Activated naive CD8-positive, alpha-beta T cell treated with anti-CD3 and anti-CD28 coated beads for 36 hours (primary cell): ENCODE results near the gene FRS3. TPM values are rescaled to one million over a fixed set of nuclear protein-coding genes. Genes with fewer than 3 reads are reported as not detected.
"Not testable (repeated sequence)": the region's sequence is repeated elsewhere in the genome, so short reads cannot be mapped to it uniquely, and the experiment has no call there.

Experiments used
- DNase-seq: peaks from one replicate; pipeline ENCODE4 v3.0.0; 2021
- H3K27ac Mint-ChIP-seq: one replicate; pipeline ENCODE4 v1.8.0; 2022; ENCODE audit warnings: mild to moderate bottlenecking, moderate library complexity, mixed read lengths
- H3K27me3 Mint-ChIP-seq: one replicate; pipeline ENCODE4 v1.8.0; 2022; ENCODE audit warnings: mild to moderate bottlenecking, mixed read lengths
- H3K36me3 Mint-ChIP-seq: one replicate; pipeline ENCODE4 v1.8.0; 2021; ENCODE audit warnings: mild to moderate bottlenecking, mixed read lengths
- H3K4me1 Mint-ChIP-seq: one replicate; pipeline ENCODE4 v1.8.0; 2021; ENCODE audit warnings: mixed read lengths
- H3K4me3 Mint-ChIP-seq: one replicate; pipeline ENCODE4 v1.8.0; 2022; ENCODE audit warnings: mild to moderate bottlenecking, moderate library complexity, mixed read lengths
- H3K9me3 Mint-ChIP-seq: one replicate; pipeline ENCODE4 v1.8.0; 2022; ENCODE audit warnings: mixed read lengths
- total RNA-seq, 2 experiments: library from RNA; stranded (reverse); gene quantifications; one replicate each; pipeline ENCODE4 v1.2.3, GENCODE V29; 2021

Gene FRS3, protein sequence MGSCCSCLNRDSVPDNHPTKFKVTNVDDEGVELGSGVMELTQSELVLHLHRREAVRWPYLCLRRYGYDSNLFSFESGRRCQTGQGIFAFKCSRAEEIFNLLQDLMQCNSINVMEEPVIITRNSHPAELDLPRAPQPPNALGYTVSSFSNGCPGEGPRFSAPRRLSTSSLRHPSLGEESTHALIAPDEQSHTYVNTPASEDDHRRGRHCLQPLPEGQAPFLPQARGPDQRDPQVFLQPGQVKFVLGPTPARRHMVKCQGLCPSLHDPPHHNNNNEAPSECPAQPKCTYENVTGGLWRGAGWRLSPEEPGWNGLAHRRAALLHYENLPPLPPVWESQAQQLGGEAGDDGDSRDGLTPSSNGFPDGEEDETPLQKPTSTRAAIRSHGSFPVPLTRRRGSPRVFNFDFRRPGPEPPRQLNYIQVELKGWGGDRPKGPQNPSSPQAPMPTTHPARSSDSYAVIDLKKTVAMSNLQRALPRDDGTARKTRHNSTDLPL
- total RNA-seq, result 1 to 10 TPM; 3.1 to 5.2 TPM

DNA sequence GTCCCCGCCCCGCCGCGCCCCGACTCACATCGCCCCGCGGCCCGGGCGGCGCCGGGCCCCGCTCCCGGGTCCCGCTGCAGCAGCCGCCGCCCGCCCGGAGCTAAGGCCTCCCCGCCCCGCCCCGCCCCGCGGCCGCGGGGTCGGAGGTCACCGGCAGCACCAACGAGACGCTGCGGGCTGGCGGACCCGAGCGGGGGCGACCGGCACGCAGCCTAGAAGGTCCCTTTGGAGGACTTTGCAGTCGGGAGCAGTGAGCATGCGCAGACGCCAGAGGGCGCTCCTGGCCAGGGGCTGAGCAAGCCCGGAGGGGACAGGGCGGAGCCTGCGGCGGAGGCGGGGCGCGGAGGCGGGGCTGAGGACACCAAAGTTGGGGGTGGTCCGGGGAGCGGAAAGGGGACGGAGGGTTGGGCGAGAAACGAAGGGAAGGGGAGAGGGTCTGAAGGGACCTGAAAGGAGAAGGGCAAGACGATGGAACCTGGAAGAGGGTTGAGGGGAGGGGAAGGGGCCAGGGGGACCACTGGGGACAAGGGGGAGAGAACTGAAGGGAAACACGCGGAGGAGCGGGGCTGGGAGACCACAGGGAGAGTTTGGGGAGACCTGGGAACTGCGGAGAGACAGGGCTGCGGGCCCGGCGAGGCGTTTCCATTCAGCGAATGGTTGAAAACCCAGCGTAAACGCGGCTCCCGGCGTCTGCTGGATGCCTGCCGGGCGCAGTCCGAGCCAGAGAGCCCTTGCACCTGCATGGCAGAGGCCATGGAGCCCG lies at the start of gene FRS3:
Gene FRS3, minus strand, starts transcription at position 113 of the 763 bp plus-strand sequence. CDS start 2,913 bp downstream, outside the sequence.
- Mint-ChIP-seq H3K9me3 (no peaks in the 10 kb centered on the region), H3K27ac (peak within 1 kb of the TSS; percentile 70), H3K4me1 (peaks cover 18% of the 10 kb centered on the region), H3K27me3 (peaks cover 10% of the 10 kb centered on the region), H3K4me3 (peak within 1 kb of the TSS; percentile 90), H3K36me3 (no peaks in the 10 kb centered on the region)
- DNase-seq, result peak; percentile 99

DNA sequence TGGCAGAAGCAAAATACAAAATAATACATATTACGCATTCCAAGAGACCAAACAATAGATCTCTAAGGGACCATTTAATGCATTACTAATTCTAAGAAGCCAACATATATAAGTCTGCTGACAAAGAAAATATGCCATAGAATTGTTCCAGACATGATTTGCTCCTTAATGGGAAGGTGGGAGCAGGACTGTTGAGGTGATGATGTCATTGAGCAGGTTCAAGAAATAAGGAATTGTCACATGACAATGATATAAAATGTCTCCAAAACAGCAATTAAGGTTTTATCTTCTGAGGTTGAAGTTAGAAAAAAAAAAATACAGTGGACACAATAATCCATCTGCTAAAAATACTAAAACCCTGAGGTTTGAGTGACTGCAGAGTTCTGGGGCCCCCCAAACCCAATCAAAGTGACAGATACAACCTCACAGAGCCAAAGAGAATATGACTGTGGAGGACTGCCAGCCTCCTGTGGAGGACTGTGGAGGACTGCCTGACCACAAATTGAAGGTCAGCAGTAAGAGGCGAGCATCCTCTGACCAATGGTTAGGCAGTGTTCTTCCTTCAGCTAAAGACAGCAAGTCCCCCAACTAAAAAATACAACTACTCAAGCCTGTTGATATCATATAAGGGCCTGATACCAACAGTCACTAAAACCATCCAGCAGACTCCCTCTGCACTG lies 46.8 kb upstream of the FRS3 start:
- Mint-ChIP-seq H3K9me3 (no peaks in the 10 kb centered on the region), H3K36me3 (no peaks in the 10 kb centered on the region), H3K27me3 (no peaks in the 10 kb centered on the region), H3K4me3 (no peak overlapping the region), H3K27ac (no peak overlapping the region), H3K4me1 (no peaks in the 10 kb centered on the region)
- no peak for DNase-seq

DNA sequence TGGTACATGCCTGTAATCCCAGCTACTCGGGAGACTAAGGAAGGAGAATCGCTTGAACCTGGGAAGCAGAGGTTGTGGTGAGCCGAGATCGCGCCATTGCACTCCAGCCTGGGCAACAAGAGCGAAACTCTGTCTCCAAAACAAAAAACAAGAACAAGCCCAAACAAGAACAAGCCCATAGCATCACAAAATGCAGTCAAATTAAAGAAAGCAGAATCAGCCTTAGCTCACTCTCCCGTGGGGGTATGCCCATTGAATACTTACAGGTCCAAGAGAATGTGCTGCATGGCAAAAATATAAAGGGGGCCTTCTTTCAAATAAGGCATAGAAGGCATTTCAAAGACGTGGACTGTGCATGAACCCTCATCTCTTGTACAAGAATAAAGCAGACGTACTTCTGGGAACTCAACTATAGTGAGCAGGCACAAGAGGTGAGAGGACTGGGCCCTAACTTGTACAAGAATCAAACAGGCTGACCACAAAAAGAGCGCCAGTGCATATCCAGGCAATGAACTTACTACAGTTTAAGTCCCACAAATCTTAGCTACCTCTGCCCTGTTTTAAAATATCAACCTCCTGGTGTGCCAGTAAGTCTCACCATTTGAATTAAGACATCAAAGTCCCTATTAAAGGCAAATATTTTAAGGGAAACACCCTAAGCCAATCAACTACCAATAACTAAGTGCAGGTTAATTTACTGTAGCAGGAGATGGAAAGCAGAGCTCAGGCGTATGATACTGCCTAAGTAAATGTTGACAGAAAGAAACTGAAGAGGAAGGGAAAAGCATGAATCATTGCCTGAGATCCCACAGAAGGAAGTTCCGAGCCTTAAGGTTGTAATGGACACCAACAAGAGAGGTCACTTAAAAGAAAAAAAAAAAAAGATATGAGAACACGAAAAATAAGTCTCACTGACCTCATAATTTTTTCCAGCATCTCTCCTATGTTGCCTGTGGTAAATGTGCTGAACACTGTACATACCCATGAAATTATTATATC lies 45.2 kb upstream of the FRS3 start:
- Mint-ChIP-seq H3K27ac (no peak overlapping the region), H3K4me1 (no peaks in the 10 kb centered on the region), H3K36me3 (no peaks in the 10 kb centered on the region), H3K9me3 (no peaks in the 10 kb centered on the region), H3K27me3 (no peaks in the 10 kb centered on the region), H3K4me3 (no peak overlapping the region)
- DNase-seq, result no peak

DNA sequence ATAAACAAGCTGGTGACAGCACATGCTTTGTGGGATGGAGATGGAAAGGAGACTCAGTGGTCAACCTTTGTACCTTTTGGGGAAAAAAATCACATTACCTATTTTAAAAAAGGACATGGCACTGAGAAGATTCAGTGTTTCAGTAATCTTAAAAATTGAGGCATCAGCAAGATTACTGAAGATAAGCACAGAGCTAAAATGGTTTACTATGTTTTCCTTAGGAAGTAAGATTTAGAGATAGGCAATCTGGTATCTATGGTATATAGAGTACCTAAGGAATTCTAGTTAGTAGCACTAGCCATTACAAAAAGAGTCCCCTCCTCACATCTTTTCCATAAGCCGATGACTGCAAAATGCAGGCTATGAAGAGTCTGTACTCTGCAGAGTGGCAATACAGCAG lies 43.5 kb upstream of the FRS3 start:
- Mint-ChIP-seq H3K9me3 (no peaks in the 10 kb centered on the region), H3K4me3 (no peak overlapping the region), H3K27me3 (no peaks in the 10 kb centered on the region), H3K36me3 (no peaks in the 10 kb centered on the region), H3K27ac (no peak overlapping the region), H3K4me1 (no peaks in the 10 kb centered on the region)
- no peak for DNase-seq

DNA sequence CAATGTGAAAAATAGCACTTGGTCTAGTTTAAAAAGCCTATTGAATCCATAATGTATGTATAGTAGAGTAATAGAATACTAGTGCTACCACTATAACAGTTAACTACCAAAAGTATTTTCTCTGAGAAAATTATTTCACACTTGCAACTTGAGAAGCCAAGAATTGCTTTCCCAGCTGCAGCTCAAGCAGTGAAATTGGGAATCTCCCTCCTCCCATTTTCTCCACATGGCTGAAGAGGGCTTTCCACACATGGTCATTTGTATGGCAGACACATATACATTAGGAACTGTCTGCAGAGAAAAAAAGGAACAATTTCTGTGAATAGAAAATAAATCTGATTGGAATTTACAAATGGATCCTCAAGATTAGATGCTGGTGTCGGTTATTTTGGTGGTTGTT lies 42.3 kb upstream of the FRS3 start:
- Mint-ChIP-seq H3K36me3 (no peaks in the 10 kb centered on the region), H3K27me3 (no peaks in the 10 kb centered on the region), H3K9me3 (no peaks in the 10 kb centered on the region), H3K4me3 (no peak overlapping the region), H3K4me1 (no peaks in the 10 kb centered on the region), H3K27ac (no peak overlapping the region)
- no peak for DNase-seq

DNA sequence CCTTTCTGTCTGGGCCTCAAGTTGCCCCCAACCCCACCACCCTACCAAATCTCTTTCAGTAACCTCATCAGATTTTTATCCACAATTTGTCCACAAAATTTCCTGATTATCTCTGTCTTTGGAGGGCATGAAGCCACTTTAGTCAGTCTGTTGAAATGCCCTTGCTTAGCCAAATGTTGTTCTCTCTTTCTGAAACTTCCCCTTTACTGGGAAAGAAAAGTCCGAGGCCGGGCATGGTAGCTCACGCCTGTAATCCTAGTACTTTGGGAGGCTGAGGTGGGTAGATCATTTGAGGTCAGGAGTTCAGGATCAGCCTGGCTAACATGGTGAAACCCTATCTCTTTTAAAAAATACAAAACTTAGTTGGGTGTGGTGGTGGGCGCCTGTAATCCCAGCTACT lies 41.6 kb upstream of the FRS3 start:
- DNase-seq, result no peak
- H3K9me3 Mint-ChIP-seq, result no peaks in the 10 kb centered on the region
- no peaks in the 10 kb centered on the region for H3K27me3 Mint-ChIP-seq
- H3K4me1 Mint-ChIP-seq, result no peaks in the 10 kb centered on the region
- H3K36me3 Mint-ChIP-seq, result no peaks in the 10 kb centered on the region
- H3K4me3 Mint-ChIP-seq, result no peak overlapping the region
- no peak overlapping the region for H3K27ac Mint-ChIP-seq

DNA sequence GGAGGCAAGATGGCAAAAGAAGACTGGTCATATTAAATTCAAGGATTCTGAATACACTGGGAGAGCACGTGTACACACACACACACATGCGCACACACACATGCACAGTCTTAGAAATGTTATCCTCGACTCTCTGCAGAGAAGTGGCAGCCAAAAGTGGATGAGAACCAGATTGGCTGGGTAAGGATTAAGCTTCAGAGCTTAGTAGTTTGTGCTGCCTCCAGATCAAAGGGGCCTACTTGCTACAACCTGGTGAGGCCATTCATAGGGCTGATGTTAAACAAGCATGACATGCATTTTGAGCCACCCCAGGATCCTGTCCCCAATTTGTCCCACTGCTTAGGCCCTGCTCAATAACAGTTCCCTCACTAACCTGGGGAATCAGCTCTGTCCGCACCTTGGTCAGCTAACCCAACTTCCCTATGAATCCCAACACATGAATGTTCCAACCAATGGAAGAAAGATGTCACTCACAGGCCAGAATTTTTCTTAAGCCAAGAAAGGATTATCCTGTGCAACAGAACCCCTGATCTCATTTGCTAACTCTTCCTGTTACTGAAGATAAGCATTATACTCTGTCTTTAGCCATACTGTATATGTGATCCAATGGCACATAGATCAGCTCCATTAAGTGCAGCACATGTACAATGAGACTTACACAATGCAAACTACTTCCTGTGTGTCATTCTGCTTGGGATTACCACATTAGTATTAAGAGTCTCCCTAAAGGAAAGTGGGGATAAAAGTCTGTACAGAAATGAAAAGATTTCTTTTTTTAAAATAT lies 38.8 kb upstream of the FRS3 start:
- H3K27ac Mint-ChIP-seq, result no peak overlapping the region
- H3K36me3 Mint-ChIP-seq, result no peaks in the 10 kb centered on the region
- no peaks in the 10 kb centered on the region for H3K4me1 Mint-ChIP-seq
- no peaks in the 10 kb centered on the region for H3K9me3 Mint-ChIP-seq
- no peak for DNase-seq
- H3K4me3 Mint-ChIP-seq, result no peak overlapping the region
- H3K27me3 Mint-ChIP-seq, result no peaks in the 10 kb centered on the region

DNA sequence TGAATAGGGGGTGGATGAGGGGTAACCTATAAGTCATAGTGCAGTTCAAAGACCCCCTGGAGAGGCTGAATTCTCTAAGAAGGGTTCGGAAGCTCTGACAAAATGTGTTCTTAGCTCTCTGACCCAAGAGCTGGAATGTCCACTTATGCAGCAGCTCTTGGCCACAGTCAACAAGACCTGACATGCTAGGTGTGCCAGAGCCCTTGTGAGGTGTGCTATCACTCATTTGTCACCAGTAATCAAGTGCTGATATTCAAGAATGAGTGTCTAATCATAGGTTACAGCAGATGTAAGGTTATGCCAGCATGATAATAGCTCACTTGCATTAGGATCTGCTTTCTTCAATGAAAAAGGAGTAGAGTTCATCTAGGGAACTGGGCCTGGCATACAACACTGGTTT lies 35.9 kb upstream of the FRS3 start:
- no peak overlapping the region for H3K27ac Mint-ChIP-seq

DNA sequence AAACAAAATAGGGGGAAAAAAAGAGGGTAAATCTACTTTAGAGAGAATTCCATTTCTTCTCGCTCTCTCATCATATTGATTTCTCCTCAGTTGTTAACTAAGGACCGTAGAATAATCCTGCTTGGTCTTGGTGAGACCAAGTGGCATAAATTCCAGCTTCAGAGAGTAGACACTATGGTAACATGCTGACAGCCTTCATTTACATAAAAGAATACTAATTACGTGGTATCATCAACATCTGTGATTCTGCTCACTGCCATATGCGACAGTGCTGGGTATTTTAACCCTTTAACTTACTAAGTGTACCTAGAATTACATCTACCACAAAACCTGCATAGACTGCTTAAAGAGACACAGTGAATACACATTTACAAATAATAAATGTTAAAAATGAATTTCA lies 34.9 kb upstream of the FRS3 start:
- Mint-ChIP-seq H3K27ac (no peak overlapping the region), H3K9me3 (no peaks in the 10 kb centered on the region), H3K4me3 (no peak overlapping the region), H3K27me3 (no peaks in the 10 kb centered on the region), H3K36me3 (no peaks in the 10 kb centered on the region), H3K4me1 (no peaks in the 10 kb centered on the region)
- no peak for DNase-seq

More for the DNA sequence above, 35.9 kb upstream of the FRS3 start:
- no peak for DNase-seq
- Mint-ChIP-seq H3K4me3 (no peak overlapping the region), H3K36me3 (no peaks in the 10 kb centered on the region), H3K4me1 (no peaks in the 10 kb centered on the region), H3K27me3 (no peaks in the 10 kb centered on the region), H3K9me3 (no peaks in the 10 kb centered on the region)

DNA sequence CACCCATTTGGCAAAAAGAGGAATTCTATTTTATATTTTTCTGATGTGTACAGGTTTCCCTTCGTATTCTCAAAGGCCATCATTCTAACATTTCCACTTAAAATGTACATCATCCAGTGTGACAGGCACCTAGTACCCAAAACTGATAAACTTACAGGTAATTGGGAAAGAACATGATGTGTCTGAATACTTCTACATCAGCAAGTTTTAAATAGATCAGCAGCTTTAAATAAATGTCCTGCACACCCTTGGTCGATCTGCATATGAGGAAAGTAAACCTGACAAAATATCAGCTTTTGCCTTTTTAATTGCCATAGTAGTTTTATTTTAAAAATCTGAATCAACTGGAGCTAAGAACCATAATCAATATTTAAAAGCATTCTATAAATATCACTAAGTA lies 34.3 kb upstream of the FRS3 start:
- H3K4me3 Mint-ChIP-seq, result no peak overlapping the region
- H3K27me3 Mint-ChIP-seq, result no peaks in the 10 kb centered on the region

DNA sequence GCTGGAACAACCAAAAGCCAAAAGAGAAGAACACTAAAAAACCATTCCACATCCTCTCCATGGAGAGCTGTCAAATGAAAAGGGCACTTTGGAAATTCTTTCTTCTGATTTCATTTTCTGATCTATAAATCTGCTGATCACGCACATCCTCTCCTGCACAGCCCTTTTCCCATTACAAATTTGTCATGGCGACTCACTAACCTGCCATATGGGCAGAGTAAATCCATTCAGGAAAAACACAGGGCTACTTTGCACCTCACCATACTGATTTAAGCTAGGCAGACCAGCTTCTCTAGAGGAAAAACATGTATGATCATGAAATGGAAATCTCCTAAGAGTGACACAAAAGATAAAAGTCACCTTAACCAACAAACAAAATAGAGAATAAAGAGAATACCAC lies 33.8 kb upstream of the FRS3 start:
- Mint-ChIP-seq H3K4me1 (no peaks in the 10 kb centered on the region), H3K4me3 (no peak overlapping the region), H3K27me3 (no peaks in the 10 kb centered on the region), H3K27ac (no peak overlapping the region), H3K36me3 (no peaks in the 10 kb centered on the region), H3K9me3 (no peaks in the 10 kb centered on the region)
- DNase-seq, result no peak

More for the DNA sequence above, 34.3 kb upstream of the FRS3 start:
- Mint-ChIP-seq H3K36me3 (no peaks in the 10 kb centered on the region), H3K9me3 (no peaks in the 10 kb centered on the region), H3K4me1 (no peaks in the 10 kb centered on the region), H3K27ac (no peak overlapping the region)
- no peak for DNase-seq

DNA sequence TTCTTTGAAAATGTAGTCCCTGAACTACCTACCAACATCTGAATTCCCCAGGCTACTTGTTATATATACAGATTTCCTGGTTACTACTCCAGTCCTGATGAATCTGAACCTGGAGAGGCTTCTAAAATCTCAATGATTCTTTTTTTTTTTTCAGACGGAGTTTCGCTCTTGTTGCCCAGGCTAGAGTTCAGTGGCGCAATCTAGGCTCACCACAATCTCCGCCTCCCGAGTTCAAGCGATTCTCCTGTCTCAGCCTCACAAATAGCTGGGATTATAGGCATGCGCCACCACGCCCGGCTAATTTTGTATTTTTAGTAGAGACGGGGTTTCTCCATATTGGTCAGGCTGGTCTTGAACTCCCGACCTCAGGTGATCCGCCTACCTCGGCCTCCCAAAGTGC lies 32.2 kb upstream of the FRS3 start:
- H3K27ac Mint-ChIP-seq, H3K4me1 Mint-ChIP-seq, H3K27me3 Mint-ChIP-seq, H3K36me3 Mint-ChIP-seq, H3K4me3 Mint-ChIP-seq, H3K9me3 Mint-ChIP-seq, DNase-seq: not testable (repeated sequence)

DNA sequence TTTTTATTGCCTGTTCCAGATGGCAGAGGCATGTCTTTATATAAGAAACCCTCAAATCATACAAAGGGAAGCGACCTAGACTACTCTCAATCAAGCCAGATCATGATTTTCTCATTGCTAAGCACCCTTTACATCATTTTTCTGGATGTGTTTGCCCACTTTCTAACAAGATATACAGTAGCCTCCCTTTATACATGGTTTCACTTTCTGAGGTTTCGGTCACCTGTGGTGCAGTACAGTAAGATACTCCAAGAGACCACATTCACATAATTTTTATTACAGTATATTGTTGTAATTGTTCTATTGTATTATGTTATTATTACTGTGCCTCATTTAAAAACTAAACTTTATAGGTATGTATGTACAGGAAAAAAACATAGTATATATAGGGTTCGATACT lies 31.4 kb upstream of the FRS3 start:
- no peak overlapping the region for H3K4me3 Mint-ChIP-seq
- no peaks in the 10 kb centered on the region for H3K27me3 Mint-ChIP-seq
- DNase-seq, result no peak
- H3K9me3 Mint-ChIP-seq, result no peaks in the 10 kb centered on the region
- no peak overlapping the region for H3K27ac Mint-ChIP-seq
- no peaks in the 10 kb centered on the region for H3K4me1 Mint-ChIP-seq
- no peaks in the 10 kb centered on the region for H3K36me3 Mint-ChIP-seq
